Skeletal muscle tissue (tissue), 4 donors: ENCODE measurements around the gene ZNF135. TPM values are rescaled to one million over a fixed set of nuclear protein-coding genes. Genes with fewer than 3 reads are reported as not detected.
A peak's percentile ranks its signal among the peaks of the same experiment; 100 is the strongest.

ENCODE experiments used
- H3K27ac ChIP-seq: one replicate; pipeline ENCODE4 v1.7.0; 2013; ENCODE audit warnings: mild to moderate bottlenecking, low read depth, low read length, inconsistent platforms
- H3K27me3 ChIP-seq, 3 donors: one replicate each; pipeline ENCODE4 v1.7.0; 2013; ENCODE audit warnings: low read length in 3 of 3; ENCODE audit not compliant: control insufficient read depth in 3 of 3, insufficient read depth in 3 of 3
- H3K36me3 ChIP-seq, 3 donors: one replicate each; pipeline ENCODE4 v1.7.0; 2013; ENCODE audit warnings: low read length in 3 of 3; ENCODE audit not compliant: control insufficient read depth in 3 of 3, insufficient read depth in 3 of 3
- H3K4me1 ChIP-seq, 3 donors: one replicate each; pipeline ENCODE4 v1.7.0; 2013; ENCODE audit warnings: low read length in 3 of 3, mild to moderate bottlenecking in 3 of 3; ENCODE audit not compliant: control insufficient read depth in 3 of 3, insufficient read depth in 3 of 3
- H3K4me3 ChIP-seq, 3 donors: one replicate each; pipeline ENCODE4 v1.7.0; 2013; ENCODE audit warnings: low read length in 3 of 3
- H3K9ac ChIP-seq, 3 donors: one replicate each; pipeline ENCODE4 v1.7.0; 2013; ENCODE audit warnings: low read length in 3 of 3, mild to moderate bottlenecking in 3 of 3, moderate library complexity in 2 of 3, low read depth in 1 of 3
- H3K9me3 ChIP-seq, 3 donors: one replicate each; pipeline ENCODE4 v1.7.0; 2013; ENCODE audit warnings: low read length in 3 of 3; ENCODE audit not compliant: control insufficient read depth in 3 of 3
- total RNA-seq: library from RNA; depleted of rRNA; stranded (reverse); fragments of >200 nt; gene quantifications from one replicate; pipeline ENCODE4 v1.2.3, GENCODE V29; 2014
- donor health status: Osteomylitis.

Gene ZNF135
- total RNA-seq, 1 donor from 2014 or later = 10.4 TPM

GRCh38 chr19:58033741-58034476 lies 25.2 kb upstream of the ZNF135 start, which contains the start of gene ZSCAN1:
Gene ZSCAN1, plus strand, starts transcription at chr19:58034025. Its CDS starts 3,812 bp downstream, at chr19:58037837.
- H3K9me3 ChIP-seq = peaks cover 3 to 7% (median 5%) of the 10 kb centered on the region in 3 donors
- peaks cover 4 to 11% (median 8%) of the 10 kb centered on the region in 3 donors for H3K27me3 ChIP-seq
- no peak within 1 kb of the TSS for H3K4me3 ChIP-seq
- H3K27ac ChIP-seq = no peak within 1 kb of the TSS
- no peak within 1 kb of the TSS for H3K9ac ChIP-seq
- H3K36me3 ChIP-seq = no peaks in the 10 kb centered on the region
- no peaks in the 10 kb centered on the region for H3K4me1 ChIP-seq

DNA sequence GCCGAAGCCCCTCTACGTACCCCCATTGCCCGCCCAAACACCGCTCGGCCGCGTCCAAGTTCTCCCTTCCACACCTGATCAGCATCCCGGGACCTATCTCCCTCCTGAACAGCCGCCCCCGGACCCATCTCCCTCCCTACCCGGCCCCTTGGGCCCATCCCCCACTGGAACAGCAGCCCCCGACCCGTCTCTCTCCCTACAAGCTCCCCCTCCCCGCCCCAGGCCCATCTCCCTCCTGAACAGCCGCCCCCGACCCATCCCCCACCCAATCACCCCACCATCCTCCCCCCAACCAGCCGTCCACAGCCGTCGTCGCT lies 24.6 kb upstream of the ZNF135 start:
- no peak overlapping the region for H3K9ac ChIP-seq
- H3K36me3 ChIP-seq = no peaks in the 10 kb centered on the region
- no peak overlapping the region for H3K4me3 ChIP-seq
- H3K27ac ChIP-seq = no peak overlapping the region
- no peaks in the 10 kb centered on the region for H3K4me1 ChIP-seq
- peaks cover 4 to 11% (median 8%) of the 10 kb centered on the region in 3 donors for H3K27me3 ChIP-seq
- peaks cover 3 to 7% (median 5%) of the 10 kb centered on the region in 3 donors for H3K9me3 ChIP-seq

DNA sequence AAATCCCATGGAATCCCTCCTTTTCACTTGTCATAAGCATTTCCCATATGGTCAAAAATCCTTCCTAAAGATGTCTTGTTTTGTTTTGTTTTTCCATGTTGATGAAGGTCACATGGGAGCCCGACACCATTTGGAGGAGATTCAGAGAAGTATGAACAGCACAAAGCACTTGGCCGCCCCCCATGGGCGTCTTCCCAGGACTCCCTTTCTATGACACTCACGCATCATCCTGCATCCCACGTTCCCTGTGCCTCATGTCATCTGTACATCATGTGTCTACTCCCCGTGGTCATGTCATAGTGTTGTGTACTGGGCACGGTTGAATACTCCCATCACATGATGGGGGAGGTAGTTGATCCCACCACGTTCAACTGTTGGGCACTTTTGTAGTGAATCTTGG lies 23.2 kb upstream of the ZNF135 start:
- Histone ChIP-seq H3K27ac (no peak overlapping the region), H3K9ac (no peak overlapping the region), H3K4me3 (no peak overlapping the region), H3K9me3 (peaks cover 3 to 12% (median 5%) of the 10 kb centered on the region in 3 donors), H3K36me3 (no peaks in the 10 kb centered on the region), H3K4me1 (no peaks in the 10 kb centered on the region), H3K27me3 (peaks cover 4 to 11% (median 8%) of the 10 kb centered on the region in 3 donors)

DNA sequence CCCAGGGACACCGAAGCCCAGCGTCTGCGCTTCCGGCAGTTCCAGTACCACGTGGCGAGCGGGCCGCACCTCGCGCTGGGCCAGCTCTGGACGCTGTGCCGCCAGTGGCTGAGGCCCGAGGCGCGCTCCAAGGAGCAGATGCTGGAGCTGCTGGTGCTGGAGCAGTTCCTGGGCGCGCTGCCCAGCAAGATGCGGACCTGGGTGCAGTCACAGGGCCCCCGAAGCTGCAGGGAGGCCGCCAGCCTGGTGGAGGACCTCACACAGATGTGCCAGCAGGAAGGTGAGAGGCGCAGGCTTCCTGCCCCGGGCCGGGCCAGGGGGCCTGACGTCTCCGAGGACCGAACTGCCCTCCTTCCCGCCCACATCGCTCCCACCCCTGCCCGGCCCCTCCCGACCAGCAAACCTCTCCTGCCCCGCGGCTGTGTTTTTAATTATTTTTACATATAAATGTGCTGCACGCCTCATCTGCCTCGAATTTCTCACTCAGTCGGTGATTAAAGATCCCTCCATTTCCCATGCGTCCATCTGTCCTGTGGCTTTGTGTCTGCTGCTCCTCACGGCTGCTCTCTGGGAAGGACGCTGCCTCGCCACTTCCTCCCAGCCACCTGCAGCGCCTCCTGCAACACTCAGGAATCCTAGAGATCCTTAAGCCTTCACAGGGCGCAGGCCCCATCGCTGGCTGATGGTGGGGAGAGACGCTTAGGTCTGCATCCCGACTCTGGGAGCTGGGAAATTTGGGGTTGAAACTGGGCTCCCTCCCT lies 21.0 kb upstream of the ZNF135 start:
- no peak overlapping the region for H3K9ac ChIP-seq
- H3K4me1 ChIP-seq = no peaks in the 10 kb centered on the region
- no peak overlapping the region for H3K27ac ChIP-seq
- H3K36me3 ChIP-seq = no peaks in the 10 kb centered on the region
- H3K27me3 ChIP-seq = peaks cover 4 to 11% (median 8%) of the 10 kb centered on the region in 3 donors
- H3K4me3 ChIP-seq = no peak overlapping the region
- peaks cover 3 to 15% (median 12%) of the 10 kb centered on the region in 3 donors for H3K9me3 ChIP-seq

GRCh38 chr19:58038688-58039204 lies 20.3 kb upstream of the ZNF135 start:
- peaks cover 4 to 11% (median 8%) of the 10 kb centered on the region in 3 donors for H3K27me3 ChIP-seq
- peaks cover 3 to 18% (median 14%) of the 10 kb centered on the region in 3 donors for H3K9me3 ChIP-seq

GRCh38 chr19:58040751-58041525 lies 18.1 kb upstream of the ZNF135 start:
- Histone ChIP-seq H3K9me3 (peaks cover 6 to 26% (median 12%) of the 10 kb centered on the region in 3 donors), H3K9ac (no peak overlapping the region), H3K27ac (no peak overlapping the region), H3K4me1 (no peaks in the 10 kb centered on the region), H3K36me3 (no peaks in the 10 kb centered on the region), H3K4me3 (no peak overlapping the region), H3K27me3 (peaks cover 0 to 6% (median 0%) of the 10 kb centered on the region in 3 donors)

More at GRCh38 chr19:58038688-58039204, 20.3 kb upstream of the ZNF135 start:
- Histone ChIP-seq H3K9ac (no peak overlapping the region), H3K27ac (no peak overlapping the region), H3K36me3 (no peaks in the 10 kb centered on the region), H3K4me3 (no peak overlapping the region), H3K4me1 (no peaks in the 10 kb centered on the region)

DNA sequence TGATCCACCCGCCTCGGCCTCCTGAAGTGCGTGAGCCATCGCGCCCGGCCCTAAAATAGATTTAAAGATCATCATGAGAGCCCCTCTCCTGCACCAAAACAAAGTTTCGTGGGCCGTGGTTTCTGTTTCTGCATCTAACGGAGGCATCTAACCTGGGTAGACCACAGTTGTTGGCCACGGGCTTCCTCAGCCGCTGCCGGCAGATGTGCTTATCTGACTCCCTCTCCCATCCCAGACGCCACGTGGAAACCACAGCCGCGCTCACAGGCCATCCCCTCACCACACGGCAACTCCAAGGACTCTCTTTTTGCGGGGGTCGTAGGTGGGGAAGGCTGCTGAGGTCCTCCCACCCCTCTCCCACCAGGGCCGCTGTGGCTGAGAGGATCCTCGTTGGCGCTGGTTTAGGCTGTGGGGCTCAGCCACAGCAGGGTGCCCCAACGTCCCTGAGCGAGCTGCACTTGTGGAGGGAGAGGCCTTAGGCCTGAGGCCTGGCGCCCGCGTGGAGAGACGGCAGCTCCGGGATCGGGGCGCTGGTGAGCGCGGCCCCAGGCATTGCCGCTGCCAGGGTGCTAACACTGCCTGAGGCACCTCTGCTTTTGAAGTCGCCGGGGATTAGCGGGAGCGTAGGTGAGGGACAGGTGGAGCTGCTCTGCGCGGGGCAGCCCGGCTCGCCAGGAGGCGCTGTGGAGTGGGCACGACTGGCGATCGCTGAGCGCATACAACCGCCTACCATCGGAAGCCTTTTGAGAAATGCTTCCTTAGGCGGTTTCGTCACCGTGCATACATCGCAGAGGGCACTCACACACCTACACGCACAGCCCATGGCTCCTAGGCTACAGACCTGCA lies 16.4 kb upstream of the ZNF135 start:
- Histone ChIP-seq H3K27me3 (peaks cover 0 to 3% (median 0%) of the 10 kb centered on the region in 3 donors), H3K36me3 (no peaks in the 10 kb centered on the region), H3K4me3 (no peak overlapping the region), H3K9me3 (peaks cover 9 to 28% (median 20%) of the 10 kb centered on the region in 3 donors), H3K9ac (no peak overlapping the region), H3K4me1 (no peaks in the 10 kb centered on the region), H3K27ac (no peak overlapping the region)

GRCh38 chr19:58044391-58044790 lies 14.7 kb upstream of the ZNF135 start:
- H3K27ac ChIP-seq = no peak overlapping the region
- H3K36me3 ChIP-seq = no peaks in the 10 kb centered on the region
- H3K9me3 ChIP-seq = peaks cover 11 to 31% (median 20%) of the 10 kb centered on the region in 3 donors
- H3K27me3 ChIP-seq = no peaks in the 10 kb centered on the region
- no peak overlapping the region for H3K4me3 ChIP-seq
- no peaks in the 10 kb centered on the region for H3K4me1 ChIP-seq
- no peak overlapping the region for H3K9ac ChIP-seq

- Histone ChIP-seq H3K4me1 (no peaks in the 10 kb centered on the region), H3K36me3 (no peaks in the 10 kb centered on the region), H3K4me3 (peak overlapping the region in 1 of 3 donors; percentile 29), H3K9ac (no peak overlapping the region), H3K27ac (no peak overlapping the region), H3K27me3 (no peaks in the 10 kb centered on the region), H3K9me3 (peaks cover 13 to 31% (median 23%) of the 10 kb centered on the region in 3 donors)
These were observed 14.2 kb upstream of the ZNF135 start for GRCh38 chr19:58044886-58045285.
